ENCODE results near the gene MYOF.

- TF ChIP-seq CTCF (optimal IDR thresholded peaks at IDR 0.05 in 1 of 3, IDR thresholded peaks at IDR 0.05 in 1 of 3, conservative IDR thresholded peaks at IDR 0.05 in 1 of 3; ENCODE audit: extremely low read depth in 1 of 3, insufficient read depth in 2 of 3, low read length in 3 of 3), result no peak
- no peak for TF ChIP-seq EZH2 (IDR thresholded peaks at IDR 0.05; ENCODE audit: low read length)
These were observed 35.1 kb downstream of the MYOF start for GRCh38 chr10:93447019-93447418.
